ENCODE measurements around the gene MYH6. TPM values are rescaled to one million over a fixed set of nuclear protein-coding genes. Genes with fewer than 3 reads are reported as not detected.

The MYH6 gene
- total RNA-seq, 1 experiment from 2014 or later, result not detected

DNA sequence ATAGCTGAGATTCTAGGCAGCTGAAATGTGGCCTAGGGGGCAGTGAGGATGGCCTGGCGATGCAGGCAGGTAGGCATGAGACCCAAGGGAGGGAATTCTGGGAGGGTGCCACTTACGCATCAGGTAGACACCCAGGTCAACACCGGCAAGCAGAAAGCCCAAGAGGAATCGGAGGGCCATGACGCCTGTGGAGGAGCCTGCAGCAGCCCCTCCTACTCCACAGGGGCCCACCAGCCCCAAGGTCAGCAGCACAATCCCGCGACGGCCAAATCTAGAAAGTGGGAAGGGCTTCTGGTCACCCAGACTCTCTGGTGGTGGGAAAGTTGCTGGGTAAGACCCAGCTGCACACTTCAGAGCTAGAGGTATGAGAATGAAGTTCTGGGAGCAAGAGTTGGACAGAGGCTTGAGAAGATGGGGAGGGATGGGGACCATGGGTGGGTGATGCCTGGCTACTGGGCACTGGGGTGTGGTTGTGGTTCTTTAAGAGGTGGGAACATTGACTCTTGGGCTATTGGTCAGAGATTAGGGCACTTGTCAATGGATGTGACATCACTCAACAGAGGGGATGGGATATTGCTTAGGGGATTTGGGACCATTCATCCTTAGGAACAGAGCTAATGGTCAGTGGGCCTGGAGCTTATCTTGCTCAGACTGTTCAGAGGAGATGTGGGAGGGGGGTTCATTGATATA, 58.8 kb downstream of the MYH6 start:
- ChIA-PET POLR2A (no interaction called here), CTCF (interaction anchor here (0.7 kb wide), 1 partner anchor 117 kb away, joined by 3 read pairs; no protein-coding TSS in a partner anchor)
- Histone ChIP-seq H3K27me3 (ENCODE audit: control insufficient read depth, insufficient read depth, low read length) (peaks cover 6% of the 10 kb centered on the region), H3K4me1 (ENCODE audit: control insufficient read depth, insufficient read depth, low read length) (no peaks in the 10 kb centered on the region), H3K4me3 (ENCODE audit: low read depth in 2 of 2, low read length in 2 of 2) (no peak overlapping the region), H3K9me3 (ENCODE audit: control insufficient read depth, insufficient read depth, low read depth, low read length) (no peaks in the 10 kb centered on the region), H3K27ac (ENCODE audit: low read length) (no peak overlapping the region), H3K36me3 (ENCODE audit: control insufficient read depth, insufficient read depth, low read length) (no peaks in the 10 kb centered on the region)
- TF ChIP-seq POLR2AphosphoS5 (IDR thresholded peaks at IDR 0.05; ENCODE audit: low read depth, low read length), result no peak
- intact Hi-C loops (cut with micrococcal nuclease; ENCODE audit: unreplicated experiment) (no loop called here), in situ Hi-C loops (cut with HindIII; ENCODE audit: low pct_unique_long_range_greater_than_20kb, low sequenced_read_pairs) (no loop called here)
- BruUV-seq (replicated peaks), result no TSS peak
- ATAC-seq (no peak), DNase-seq (ENCODE audit: low read depth, low spot score) (no peak)

DNA sequence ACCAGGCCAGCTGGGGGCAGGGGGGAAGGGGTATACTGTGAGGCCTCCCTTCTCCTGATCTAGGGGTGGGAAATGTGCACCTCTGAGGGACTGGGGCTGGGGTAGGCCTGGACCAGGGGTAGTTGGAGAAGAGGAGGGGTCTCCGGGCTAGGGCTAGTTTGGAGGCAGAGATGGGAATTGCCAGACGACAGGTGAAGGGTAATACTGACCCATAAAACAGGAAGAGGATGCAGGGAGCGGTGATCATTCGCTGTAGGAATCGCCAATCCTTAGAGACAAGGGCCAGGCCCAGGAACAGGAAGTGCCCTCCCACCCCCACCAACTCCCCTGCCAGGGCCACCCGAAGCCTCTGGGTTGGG, 59.8 kb downstream of the MYH6 start:
- TF ChIP-seq, protein P1, sequence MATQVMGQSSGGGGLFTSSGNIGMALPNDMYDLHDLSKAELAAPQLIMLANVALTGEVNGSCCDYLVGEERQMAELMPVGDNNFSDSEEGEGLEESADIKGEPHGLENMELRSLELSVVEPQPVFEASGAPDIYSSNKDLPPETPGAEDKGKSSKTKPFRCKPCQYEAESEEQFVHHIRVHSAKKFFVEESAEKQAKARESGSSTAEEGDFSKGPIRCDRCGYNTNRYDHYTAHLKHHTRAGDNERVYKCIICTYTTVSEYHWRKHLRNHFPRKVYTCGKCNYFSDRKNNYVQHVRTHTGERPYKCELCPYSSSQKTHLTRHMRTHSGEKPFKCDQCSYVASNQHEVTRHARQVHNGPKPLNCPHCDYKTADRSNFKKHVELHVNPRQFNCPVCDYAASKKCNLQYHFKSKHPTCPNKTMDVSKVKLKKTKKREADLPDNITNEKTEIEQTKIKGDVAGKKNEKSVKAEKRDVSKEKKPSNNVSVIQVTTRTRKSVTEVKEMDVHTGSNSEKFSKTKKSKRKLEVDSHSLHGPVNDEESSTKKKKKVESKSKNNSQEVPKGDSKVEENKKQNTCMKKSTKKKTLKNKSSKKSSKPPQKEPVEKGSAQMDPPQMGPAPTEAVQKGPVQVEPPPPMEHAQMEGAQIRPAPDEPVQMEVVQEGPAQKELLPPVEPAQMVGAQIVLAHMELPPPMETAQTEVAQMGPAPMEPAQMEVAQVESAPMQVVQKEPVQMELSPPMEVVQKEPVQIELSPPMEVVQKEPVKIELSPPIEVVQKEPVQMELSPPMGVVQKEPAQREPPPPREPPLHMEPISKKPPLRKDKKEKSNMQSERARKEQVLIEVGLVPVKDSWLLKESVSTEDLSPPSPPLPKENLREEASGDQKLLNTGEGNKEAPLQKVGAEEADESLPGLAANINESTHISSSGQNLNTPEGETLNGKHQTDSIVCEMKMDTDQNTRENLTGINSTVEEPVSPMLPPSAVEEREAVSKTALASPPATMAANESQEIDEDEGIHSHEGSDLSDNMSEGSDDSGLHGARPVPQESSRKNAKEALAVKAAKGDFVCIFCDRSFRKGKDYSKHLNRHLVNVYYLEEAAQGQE (IDR thresholded peaks at IDR 0.05; ENCODE audit: insufficient read depth in 1 of 2, low read depth in 2 of 2, low read length in 1 of 2), result no peak
- no peak for TF ChIP-seq POLR2AphosphoS5 (IDR thresholded peaks at IDR 0.05; ENCODE audit: low read depth, low read length)
- TF ChIP-seq TCF7L2 (IDR thresholded peaks at IDR 0.05; ENCODE audit: low read depth, low read length), result no peak
- Histone ChIP-seq H3K36me3 (ENCODE audit: control insufficient read depth, insufficient read depth, low read length) (no peaks in the 10 kb centered on the region), H3K4me1 (ENCODE audit: control insufficient read depth, insufficient read depth, low read length) (no peaks in the 10 kb centered on the region), H3K9me3 (ENCODE audit: control insufficient read depth, insufficient read depth, low read depth, low read length) (no peaks in the 10 kb centered on the region), H3K27me3 (ENCODE audit: control insufficient read depth, insufficient read depth, low read length) (peaks cover 4% of the 10 kb centered on the region), H3K27ac (ENCODE audit: low read length) (no peak overlapping the region), H3K4me3 (ENCODE audit: low read depth in 2 of 2, low read length in 2 of 2) (no peak overlapping the region)
- ATAC-seq (no peak), DNase-seq (ENCODE audit: low read depth, low spot score) (no peak)
- BruUV-seq (replicated peaks), result no TSS peak
- intact Hi-C loops (cut with micrococcal nuclease; ENCODE audit: unreplicated experiment), result no loop called here
- ChIA-PET CTCF (no interaction called here), POLR2A (no interaction called here)
- in situ Hi-C loops (cut with HindIII; ENCODE audit: low pct_unique_long_range_greater_than_20kb, low sequenced_read_pairs), result no loop called here

DNA sequence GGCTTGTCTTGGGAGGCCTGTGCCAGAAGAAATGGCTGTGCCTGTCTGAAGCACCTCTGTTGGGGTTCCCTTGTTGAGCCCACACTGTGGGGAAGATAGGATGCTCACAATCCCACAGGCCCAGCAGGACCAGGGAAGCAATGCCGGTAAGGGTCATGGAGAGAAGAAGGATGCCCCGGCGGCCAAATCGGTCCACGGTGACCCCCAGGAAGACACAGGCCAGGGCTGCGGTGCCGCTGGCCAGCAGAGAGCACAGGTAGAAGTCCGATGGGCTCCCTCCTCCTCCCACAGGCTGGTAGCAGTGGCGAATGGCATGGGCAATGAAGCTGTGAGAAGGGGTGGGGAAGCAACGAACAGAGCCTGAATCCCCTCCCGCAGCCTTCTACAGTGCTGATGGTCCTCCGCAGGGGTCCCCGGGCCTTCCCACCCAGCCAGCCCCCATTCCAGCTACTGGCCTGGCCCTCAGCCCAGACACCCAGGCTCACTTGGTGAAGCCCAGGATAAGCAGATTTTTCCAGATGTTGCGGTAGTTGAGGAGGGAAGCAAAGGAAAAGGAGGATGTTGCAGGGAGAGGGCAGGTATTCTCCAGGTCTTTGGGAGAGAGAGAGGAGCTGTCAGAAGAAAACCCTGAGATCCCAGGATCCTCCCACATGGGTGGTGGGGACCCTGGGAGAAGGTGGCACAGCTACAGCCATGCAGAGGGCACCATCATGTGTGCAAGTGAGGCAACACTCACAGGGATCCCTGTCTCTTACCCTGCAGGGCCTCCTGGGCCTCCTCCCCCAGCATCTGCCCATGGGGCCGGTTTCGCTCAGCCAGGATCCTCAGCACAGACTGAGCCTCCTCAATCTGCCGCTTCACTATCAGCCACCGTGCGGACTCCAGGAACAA, 60.4 kb downstream of the MYH6 start:
- in situ Hi-C loops (cut with HindIII; ENCODE audit: low pct_unique_long_range_greater_than_20kb, low sequenced_read_pairs) (no loop called here), intact Hi-C loops (cut with micrococcal nuclease; ENCODE audit: unreplicated experiment) (no loop called here)
- no peak overlapping the region for H3K27ac ChIP-seq (ENCODE audit: low read length)
- no peaks in the 10 kb centered on the region; the same call in 1 of the 2 replicates for H3K27me3 ChIP-seq (ENCODE audit: control insufficient read depth, insufficient read depth, low read length)
- no peak for DNase-seq (ENCODE audit: low read depth, low spot score)
- H3K36me3 ChIP-seq (ENCODE audit: control insufficient read depth, insufficient read depth, low read length), result no peaks in the 10 kb centered on the region
- H3K4me3 ChIP-seq (ENCODE audit: low read depth in 2 of 2, low read length in 2 of 2), result no peak overlapping the region
- ChIA-PET POLR2A (no interaction called here), CTCF (no interaction called here)
- no peak for ATAC-seq
- no peak for TF ChIP-seq TCF7L2 (IDR thresholded peaks at IDR 0.05; ENCODE audit: low read depth, low read length)
- TF ChIP-seq POLR2AphosphoS5 (IDR thresholded peaks at IDR 0.05; ENCODE audit: low read depth, low read length), result no peak
- TF ChIP-seq, protein P2, sequence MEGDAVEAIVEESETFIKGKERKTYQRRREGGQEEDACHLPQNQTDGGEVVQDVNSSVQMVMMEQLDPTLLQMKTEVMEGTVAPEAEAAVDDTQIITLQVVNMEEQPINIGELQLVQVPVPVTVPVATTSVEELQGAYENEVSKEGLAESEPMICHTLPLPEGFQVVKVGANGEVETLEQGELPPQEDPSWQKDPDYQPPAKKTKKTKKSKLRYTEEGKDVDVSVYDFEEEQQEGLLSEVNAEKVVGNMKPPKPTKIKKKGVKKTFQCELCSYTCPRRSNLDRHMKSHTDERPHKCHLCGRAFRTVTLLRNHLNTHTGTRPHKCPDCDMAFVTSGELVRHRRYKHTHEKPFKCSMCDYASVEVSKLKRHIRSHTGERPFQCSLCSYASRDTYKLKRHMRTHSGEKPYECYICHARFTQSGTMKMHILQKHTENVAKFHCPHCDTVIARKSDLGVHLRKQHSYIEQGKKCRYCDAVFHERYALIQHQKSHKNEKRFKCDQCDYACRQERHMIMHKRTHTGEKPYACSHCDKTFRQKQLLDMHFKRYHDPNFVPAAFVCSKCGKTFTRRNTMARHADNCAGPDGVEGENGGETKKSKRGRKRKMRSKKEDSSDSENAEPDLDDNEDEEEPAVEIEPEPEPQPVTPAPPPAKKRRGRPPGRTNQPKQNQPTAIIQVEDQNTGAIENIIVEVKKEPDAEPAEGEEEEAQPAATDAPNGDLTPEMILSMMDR (IDR thresholded peaks at IDR 0.05), result no peak
- TF ChIP-seq, protein P1 (IDR thresholded peaks at IDR 0.05; ENCODE audit: insufficient read depth in 1 of 2, low read depth in 2 of 2, low read length in 1 of 2), result no peak
- TF ChIP-seq SIN3A (IDR thresholded peaks at IDR 0.05; ENCODE audit: borderline replicate concordance, insufficient read depth, low read depth, low read length), result no peak
- H3K4me1 ChIP-seq (ENCODE audit: control insufficient read depth, insufficient read depth, low read length), result no peaks in the 10 kb centered on the region
- no peaks in the 10 kb centered on the region for H3K9me3 ChIP-seq (ENCODE audit: control insufficient read depth, insufficient read depth, low read depth, low read length)
- no TSS peak for BruUV-seq (replicated peaks)
